Vagina (tissue), 2 donors: ENCODE data around the gene SLC9A7.

Experiments used
- POLR2A ChIP-seq, 2 donors: fragments of 450-650 bp; IDR thresholded peaks; one replicate each; pipeline ENCODE4 v1.6.1; 2017; ENCODE audit warnings: antibody characterized with exemption in 2 of 2, mild to moderate bottlenecking in 2 of 2, moderate library complexity in 2 of 2
- TF ChIP-seq, protein P1 (sequence below), 3 experiments: fragments of 450-650 bp in 2 of 3; fragments of 200-600 bp in 1 of 3; sonication (generic) in 1 of 3; IDR thresholded peaks; one replicate each; pipeline ENCODE4 v1.5.1; 2017 to 2019; ENCODE audit warnings: antibody characterized with exemption in 3 of 3, mild to moderate bottlenecking in 2 of 3, moderate library complexity in 2 of 3

DNA sequence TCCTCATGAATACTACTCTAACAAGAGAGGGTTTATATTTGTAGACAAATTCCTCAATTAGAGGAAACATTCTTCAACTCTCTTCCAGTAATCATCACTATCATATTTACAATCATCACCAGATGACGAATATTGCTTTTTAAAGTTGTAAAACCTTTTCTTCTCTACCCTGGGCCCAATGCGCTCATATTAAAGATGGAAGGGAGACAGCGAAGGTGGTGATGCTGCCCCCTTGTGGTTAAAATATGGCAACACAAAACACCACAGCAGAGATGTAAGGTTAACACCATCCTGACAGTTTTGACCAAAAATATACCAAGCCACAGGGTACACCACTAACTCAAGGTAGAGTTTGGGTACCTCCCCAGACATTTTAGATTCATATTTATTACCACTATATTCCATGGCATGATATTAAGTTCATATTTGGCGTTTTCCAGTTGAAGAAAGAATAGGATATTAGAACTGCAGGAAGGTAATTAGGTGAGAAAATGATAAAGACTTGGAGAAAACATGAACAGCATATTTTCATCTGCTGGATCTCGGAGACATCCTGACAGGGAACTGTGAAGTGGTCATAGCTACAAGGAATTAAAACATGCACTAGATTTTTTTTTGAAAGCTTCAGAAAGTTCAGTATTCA, 72.8 kb downstream of the SLC9A7 start:
- TF ChIP-seq, protein P1, sequence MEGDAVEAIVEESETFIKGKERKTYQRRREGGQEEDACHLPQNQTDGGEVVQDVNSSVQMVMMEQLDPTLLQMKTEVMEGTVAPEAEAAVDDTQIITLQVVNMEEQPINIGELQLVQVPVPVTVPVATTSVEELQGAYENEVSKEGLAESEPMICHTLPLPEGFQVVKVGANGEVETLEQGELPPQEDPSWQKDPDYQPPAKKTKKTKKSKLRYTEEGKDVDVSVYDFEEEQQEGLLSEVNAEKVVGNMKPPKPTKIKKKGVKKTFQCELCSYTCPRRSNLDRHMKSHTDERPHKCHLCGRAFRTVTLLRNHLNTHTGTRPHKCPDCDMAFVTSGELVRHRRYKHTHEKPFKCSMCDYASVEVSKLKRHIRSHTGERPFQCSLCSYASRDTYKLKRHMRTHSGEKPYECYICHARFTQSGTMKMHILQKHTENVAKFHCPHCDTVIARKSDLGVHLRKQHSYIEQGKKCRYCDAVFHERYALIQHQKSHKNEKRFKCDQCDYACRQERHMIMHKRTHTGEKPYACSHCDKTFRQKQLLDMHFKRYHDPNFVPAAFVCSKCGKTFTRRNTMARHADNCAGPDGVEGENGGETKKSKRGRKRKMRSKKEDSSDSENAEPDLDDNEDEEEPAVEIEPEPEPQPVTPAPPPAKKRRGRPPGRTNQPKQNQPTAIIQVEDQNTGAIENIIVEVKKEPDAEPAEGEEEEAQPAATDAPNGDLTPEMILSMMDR (IDR thresholded peaks at IDR 0.05) = peak; percentile 49 to 59 (median 52)
- TF ChIP-seq POLR2A (IDR thresholded peaks at IDR 0.05) = no peak
